GM18907 (cell line): ENCODE data around the gene REP15.
"Not testable (repeated sequence)": the region's sequence is repeated elsewhere in the genome, so short reads cannot be mapped to it uniquely, and the experiment has no call there.

Experiments
- ATAC-seq: cut with Tn5 transposase; IDR thresholded peaks from one replicate; pipeline ENCODE4 v1.9.1; 2021; ENCODE audit warnings: mild to moderate bottlenecking, moderate library complexity; ENCODE audit not compliant: unreplicated experiment

Gene REP15, protein sequence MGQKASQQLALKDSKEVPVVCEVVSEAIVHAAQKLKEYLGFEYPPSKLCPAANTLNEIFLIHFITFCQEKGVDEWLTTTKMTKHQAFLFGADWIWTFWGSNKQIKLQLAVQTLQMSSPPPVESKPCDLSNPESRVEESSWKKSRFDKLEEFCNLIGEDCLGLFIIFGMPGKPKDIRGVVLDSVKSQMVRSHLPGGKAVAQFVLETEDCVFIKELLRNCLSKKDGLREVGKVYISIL

DNA sequence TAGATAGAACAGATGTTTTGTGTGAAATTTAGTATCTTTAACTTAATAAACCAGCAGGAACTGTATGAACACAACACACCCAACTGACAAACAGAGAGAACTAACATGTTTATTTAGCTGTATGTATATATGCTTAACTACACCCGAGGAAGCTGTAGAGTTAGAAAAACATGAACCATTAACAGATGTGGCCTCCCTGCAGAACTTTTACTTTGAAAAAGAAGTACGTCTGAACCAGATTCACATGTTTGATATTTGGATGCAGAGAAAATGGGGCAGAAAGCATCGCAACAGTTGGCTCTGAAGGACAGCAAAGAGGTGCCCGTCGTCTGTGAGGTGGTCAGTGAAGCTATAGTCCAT, at the start of gene REP15:
TSS of gene REP15 (plus strand) at position 155 of the 360 bp plus-strand sequence. CDS start at position 271, 116 bp downstream.
- no peak for ATAC-seq

- ATAC-seq: no peak
These were observed 46.2 kb upstream of the REP15 start for GRCh38 chr12:27650011-27650410.

DNA sequence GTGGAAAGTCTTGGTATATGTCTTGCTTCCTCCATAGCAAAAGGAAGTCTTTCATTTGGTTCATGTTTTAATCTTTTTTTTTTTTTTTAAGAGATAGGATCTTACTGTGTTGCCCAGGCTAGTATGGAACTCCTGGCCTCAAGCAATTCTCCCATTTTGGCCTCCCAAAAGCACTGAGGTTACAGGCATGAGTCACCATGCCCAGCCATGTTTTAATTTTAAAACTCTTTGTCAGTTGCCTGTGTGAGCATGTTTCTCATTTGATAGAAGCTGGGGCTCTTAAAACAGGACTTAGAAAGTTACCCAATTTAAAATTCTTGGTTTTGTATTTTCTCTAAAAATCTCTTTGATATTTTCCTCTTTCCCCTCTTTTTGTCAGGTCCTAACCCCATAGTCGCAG, 45.0 kb upstream of the REP15 start:
- no peak for ATAC-seq

DNA sequence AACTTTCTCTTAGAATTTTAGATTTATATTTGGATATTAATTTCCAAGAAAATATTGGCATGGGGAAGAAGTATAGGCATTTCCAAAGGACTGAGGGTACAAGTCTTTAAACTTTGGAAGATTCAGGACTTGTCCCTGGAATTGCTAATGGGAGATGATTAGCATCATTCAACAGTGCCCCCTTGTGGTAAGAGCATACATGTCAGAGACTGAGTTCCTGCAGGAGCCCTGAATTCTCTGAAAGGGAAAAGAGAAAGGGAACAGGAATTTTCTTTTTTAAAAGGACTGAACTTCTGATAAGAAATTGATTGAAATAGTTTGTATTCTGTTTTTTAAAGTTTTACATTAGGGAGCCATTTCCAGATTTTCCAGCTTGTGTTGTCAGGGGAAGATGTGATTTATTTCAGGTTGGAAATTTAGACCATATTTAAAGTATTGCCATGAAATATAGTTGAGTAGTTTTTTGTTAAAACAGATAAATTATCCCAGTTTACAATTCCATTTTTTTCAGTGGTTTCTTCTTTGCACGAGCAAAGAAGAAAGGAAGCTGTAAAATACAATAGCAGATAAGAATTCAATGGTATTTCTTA, 44.0 kb upstream of the REP15 start:
- ATAC-seq: no peak

DNA sequence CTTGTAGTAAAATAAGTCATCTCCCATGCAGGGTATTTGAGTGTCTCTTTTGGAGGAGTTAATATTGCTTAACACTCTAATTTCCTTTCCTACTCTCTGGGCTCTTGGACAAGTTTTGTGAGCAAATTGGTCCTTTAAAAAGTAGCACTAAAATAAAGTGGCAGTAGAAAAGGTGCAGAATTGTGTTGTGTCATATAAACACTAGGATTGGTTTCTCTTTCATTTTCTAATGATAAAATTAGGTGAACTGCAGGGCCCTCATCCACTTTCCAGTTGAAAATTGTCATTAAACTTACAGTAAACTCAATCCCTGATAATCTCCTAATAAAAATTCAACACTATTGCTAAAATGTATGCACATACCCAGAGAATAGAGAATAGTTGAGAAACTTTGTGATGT, 42.6 kb upstream of the REP15 start:
- ATAC-seq: no peak

GRCh38 chr12:27655476-27655875, 40.8 kb upstream of the REP15 start:
- not testable (repeated sequence) for ATAC-seq

DNA sequence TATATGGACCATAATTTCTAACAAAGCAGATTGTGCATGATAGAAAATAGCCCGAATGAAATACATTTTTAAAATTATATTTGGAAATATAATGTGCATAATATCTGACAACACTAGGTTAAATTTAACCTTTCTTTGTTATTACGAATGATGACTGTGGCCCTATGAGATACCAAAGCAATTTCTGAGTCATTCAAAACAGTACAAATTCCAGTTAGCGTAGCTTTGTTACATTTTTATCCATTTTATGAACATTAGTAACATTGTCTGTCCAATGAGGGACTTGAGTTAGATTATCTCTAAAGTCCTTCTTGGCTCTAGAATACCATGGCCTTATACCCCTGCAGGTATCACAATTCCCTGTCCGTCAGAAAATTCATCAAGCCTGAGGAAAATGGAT, 39.0 kb upstream of the REP15 start:
- no peak for ATAC-seq

DNA sequence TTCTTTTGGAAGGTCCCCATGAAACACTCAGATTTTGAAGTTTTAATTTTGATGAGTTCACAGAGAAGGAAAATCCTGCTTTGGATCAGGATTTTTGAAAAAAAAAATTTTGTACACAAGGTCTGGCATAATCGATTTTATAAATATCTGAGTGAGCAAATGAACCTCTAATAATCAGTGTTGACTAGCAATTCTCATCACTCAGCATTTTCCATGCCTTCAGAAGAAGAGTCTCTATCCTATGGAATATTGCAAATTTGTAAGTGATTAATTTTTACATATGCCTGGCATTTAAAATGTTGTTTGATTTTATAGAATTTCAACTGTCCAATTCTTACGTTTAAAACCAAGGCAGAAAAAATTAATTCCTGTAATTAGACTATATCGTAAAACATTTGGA, 30.5 kb upstream of the REP15 start:
- no peak for ATAC-seq

DNA sequence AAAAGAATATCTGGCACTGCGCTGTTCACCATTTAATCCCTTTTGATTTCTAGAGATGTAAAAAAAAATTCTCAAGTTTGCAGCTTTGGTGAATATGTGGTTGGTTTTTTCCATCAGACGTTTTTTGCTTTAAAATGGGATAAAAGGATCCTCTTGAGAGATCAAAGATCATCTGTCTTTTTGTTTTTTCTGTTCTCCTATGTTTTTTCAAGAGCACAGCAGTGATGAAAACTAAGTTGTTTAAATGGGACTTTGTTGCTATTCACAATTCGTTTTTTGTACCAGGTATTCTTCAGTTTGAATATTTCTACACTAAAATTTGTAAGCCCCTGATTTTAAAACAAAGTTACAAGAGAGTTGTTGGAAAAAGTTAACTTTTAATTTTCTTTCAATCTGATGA, 29.7 kb upstream of the REP15 start:
- no peak for ATAC-seq

DNA sequence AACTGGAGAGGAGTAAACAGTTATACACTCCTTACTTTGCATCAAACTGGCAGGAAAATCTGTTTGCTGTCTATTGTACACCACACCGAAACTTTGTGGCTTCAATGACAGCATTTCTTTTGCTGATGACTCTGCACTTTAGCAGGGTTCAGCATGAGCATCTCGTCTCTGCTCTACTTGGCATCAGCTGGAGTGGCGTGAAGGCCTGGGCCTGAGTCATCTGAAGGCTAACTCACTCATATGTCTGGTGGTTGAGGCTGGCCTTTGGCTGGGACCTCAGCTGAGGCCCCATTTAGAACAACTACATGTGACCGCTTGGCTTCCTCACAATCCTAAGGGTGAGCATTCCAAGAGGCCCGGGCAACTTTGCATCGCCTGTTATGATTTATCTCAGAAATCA, 28.7 kb upstream of the REP15 start:
- ATAC-seq: no peak

DNA sequence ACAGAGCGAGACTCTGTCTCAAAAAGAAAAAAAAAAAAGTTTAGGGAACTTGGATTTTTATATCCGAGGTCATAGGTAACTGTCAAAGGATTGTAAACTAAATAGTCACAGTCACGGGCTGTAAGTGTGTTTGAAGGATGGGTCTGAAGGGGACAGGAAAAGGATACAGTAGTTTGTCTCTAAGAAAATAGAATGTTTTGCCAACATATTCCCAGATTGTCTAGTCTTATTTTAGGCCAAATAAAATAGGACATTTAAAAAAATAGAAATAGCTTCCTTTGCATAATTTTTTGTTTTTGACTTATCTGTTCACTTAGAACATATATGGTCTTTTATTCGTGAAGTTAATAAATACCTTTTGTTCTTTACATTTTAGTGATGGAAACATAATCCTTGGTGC, 24.2 kb upstream of the REP15 start:
- no peak for ATAC-seq

GRCh38 chr12:27672643-27673042, 23.6 kb upstream of the REP15 start:
- no peak for ATAC-seq

- ATAC-seq: no peak
These were observed 23.0 kb upstream of the REP15 start for GRCh38 chr12:27673101-27673718.

DNA sequence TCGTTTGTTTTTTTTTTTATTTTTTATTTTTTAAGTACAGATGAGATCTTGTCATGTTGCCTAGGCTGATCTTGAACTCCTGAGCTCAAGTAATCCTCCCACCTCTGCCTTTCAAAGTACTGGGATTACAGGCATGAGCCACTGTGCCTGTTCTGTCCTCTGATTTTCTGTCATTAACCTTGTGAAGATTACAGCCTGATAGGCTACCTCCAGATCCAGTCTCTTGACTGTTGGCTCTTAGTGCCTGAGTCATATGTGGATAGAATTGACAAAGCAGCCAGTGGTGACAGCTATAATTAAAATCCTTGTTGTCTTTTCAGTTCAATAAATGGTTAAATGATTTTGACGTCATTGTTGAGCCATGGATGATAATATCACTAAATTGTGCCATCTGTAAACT, 21.3 kb upstream of the REP15 start:
- ATAC-seq: no peak

DNA sequence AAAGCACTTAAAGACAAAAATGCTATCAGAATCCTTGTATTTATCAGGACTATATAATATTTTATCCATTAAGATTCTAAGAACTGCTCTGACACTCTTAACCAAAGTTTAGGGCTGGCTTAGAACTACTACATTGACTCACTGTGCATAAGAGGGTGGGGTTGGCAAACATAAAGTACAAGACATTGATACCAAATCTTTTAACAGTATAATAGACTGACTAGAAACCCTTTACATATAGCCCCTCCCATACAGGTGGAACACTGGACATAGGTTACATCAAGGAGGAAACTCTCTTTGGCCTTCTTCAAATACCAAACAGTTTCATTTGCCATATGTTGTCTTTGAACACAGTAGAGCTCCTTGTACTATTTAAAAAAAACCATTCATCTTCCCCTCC, 15.6 kb upstream of the REP15 start:
- no peak for ATAC-seq

GRCh38 chr12:27682534-27682933, 13.7 kb upstream of the REP15 start:
- ATAC-seq: no peak

DNA sequence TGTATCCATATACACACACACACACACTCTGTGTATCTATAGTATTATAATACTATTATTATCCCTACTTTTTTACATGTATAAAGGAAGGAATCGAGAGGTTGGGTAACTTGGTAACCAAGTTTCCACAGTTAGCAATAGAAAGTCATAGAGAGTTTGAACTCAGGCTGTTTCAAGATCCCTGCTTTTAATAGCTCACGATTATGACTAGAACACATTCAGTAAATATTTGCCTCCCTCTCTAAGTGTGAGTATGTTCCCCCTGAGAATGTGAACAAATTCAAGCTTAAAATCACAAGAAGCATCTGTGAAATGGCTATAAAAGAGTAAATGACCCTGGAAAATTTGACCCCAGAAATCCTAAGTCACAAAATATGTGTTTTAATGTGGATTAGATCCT, 11.0 kb upstream of the REP15 start:
- no peak for ATAC-seq

- ATAC-seq: no peak
These were observed 10.1 kb upstream of the REP15 start for GRCh38 chr12:27686147-27686546.

- no peak for ATAC-seq
These were observed 7.6 kb upstream of the REP15 start for GRCh38 chr12:27688671-27689070.

GRCh38 chr12:27689558-27690180, 6.6 kb upstream of the REP15 start:
- no peak for ATAC-seq

DNA sequence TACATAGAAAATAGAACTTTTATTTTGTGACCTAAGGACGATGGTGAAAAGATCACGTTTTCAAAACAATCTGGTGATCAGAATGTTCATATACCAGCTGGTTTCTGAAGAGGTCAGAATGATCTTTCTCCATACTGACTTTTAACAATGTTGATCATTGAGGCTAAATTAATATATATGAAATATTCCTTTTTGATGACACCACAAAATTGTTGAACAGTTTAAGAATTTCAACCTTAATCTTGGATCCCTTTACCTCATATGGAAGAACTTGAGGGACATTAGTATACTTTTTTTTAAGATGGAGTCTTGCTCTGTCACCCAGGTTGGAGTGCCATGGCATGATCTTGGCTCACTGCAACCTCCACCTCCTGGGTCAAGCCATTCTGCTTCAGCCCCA, 2.8 kb upstream of the REP15 start:
- no peak for ATAC-seq
